NCI-H2196 (cell line): Measurements from ENCODE around the gene UBXN7.
"Not testable (repeated sequence)": the region's sequence is repeated elsewhere in the genome, so short reads cannot be mapped to it uniquely, and the experiment has no call there.

ENCODE experiments used
- DNase-seq: peaks from one replicate; lab custom pipeline; 2025; ENCODE audit not compliant: unreplicated experiment; lab: John Stamatoyannopoulos, UW

Gene UBXN7

GRCh38 chr3:196419386-196419785, 12.8 kb downstream of the UBXN7 start:
- DNase-seq, result no peak

- no peak for DNase-seq
Measured at GRCh38 chr3:196418601-196419000, 13.6 kb downstream of the UBXN7 start.

- no peak for DNase-seq
Measured at GRCh38 chr3:196414469-196414868, 17.8 kb downstream of the UBXN7 start.

GRCh38 chr3:196412704-196413103, 19.5 kb downstream of the UBXN7 start:
- no peak for DNase-seq

GRCh38 chr3:196409409-196409808, 22.8 kb downstream of the UBXN7 start:
- DNase-seq, result no peak

GRCh38 chr3:196408565-196409300, 23.5 kb downstream of the UBXN7 start:
- no peak for DNase-seq

- DNase-seq, result no peak
Measured at GRCh38 chr3:196406811-196407470, 25.3 kb downstream of the UBXN7 start.

GRCh38 chr3:196400331-196400730, 31.9 kb downstream of the UBXN7 start:
- DNase-seq, result no peak

- no peak for DNase-seq
Measured at GRCh38 chr3:196399485-196399945, 32.7 kb downstream of the UBXN7 start.

- no peak for DNase-seq
Measured at GRCh38 chr3:196398782-196399181, 33.4 kb downstream of the UBXN7 start.

- no peak for DNase-seq
Measured at GRCh38 chr3:196397941-196398340, 34.3 kb downstream of the UBXN7 start.

- no peak for DNase-seq
Measured at GRCh38 chr3:196390116-196390515, 42.1 kb downstream of the UBXN7 start.

- DNase-seq, result no peak
Measured at GRCh38 chr3:196388956-196389355, 43.3 kb downstream of the UBXN7 start.

- not testable (repeated sequence) for DNase-seq
Measured at GRCh38 chr3:196387941-196388340, 44.3 kb downstream of the UBXN7 start.

GRCh38 chr3:196386797-196387196, 45.4 kb downstream of the UBXN7 start:
- not testable (repeated sequence) for DNase-seq

- DNase-seq, result not testable (repeated sequence)
Measured at GRCh38 chr3:196386034-196386433, 46.2 kb downstream of the UBXN7 start.

GRCh38 chr3:196385446-196385845, 46.8 kb downstream of the UBXN7 start:
- DNase-seq, result not testable (repeated sequence)

- DNase-seq, result no peak
Measured at GRCh38 chr3:196378146-196378841, 53.9 kb downstream of the UBXN7 start.

GRCh38 chr3:196377321-196377720, 54.9 kb downstream of the UBXN7 start:
- DNase-seq, result no peak

GRCh38 chr3:196365736-196366135, 66.5 kb downstream of the UBXN7 start:
- no peak for DNase-seq

GRCh38 chr3:196360586-196360985, 71.6 kb downstream of the UBXN7 start:
- DNase-seq, result no peak

- not testable (repeated sequence) for DNase-seq
Measured at GRCh38 chr3:196358540-196358939, 73.7 kb downstream of the UBXN7 start.
